SK-N-MC (cell line): ENCODE data around the gene PEPD.

Experiments
- EZH2 ChIP-seq: fragments of 200-600 bp; sonication (generic); IDR thresholded peaks from one replicate; pipeline ENCODE4 v1.6.1; 2017; ENCODE audit warnings: antibody characterized with exemption
- POLR2AphosphoS5 ChIP-seq: IDR thresholded peaks from 2 replicates; pipeline ENCODE4 v1.6.1; 2012; ENCODE audit warnings: mild to moderate bottlenecking, low read depth, low read length, borderline replicate concordance

- TF ChIP-seq POLR2AphosphoS5 = no peak
- TF ChIP-seq EZH2 = no peak
Measured at GRCh38 chr19:33463199-33463598, 58.4 kb downstream of the PEPD start.
